Measurements from ENCODE around the gene IGHMBP2. TPM values are rescaled to one million over a fixed set of nuclear protein-coding genes. Genes with fewer than 3 reads are reported as not detected.

IGHMBP2 gene
- total RNA-seq, 1 experiment from 2014 or later = 19.3 TPM

DNA sequence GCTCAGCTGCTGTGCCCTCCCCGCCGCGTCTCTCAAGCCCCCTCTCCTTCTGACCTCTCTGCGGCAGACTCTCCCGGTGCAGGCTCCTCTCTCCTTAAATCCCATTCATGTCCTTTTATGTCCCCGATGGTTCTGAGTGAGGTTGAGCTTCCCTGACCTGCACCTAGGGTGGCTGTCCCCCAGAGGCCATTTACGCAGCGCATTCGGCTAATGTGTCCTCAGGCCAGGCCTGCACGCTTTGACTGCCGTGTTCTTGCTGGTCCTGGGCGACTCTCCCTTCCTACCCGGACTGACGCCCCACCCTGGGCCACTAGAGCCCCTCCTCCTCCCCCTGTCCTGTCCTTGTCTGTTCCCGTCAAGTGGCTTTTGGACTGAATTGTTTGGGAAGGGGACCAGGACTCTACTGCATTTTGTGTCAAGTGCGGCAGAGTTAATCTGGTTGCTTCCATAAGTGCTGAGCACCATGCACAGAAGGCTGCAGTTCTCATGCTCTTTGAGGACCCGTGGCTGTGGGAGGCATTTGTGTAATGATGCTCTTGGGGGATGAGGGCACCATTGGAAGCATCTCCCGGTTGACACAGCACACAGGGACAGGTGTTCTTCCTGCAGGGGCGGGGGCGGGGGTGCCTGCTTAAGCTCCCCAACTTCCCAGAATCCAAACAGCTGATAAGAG lies 37.1 kb downstream of the IGHMBP2 start:
- Histone ChIP-seq H3K27ac (ENCODE audit: low read depth, low read length) (no peak overlapping the region), H3K4me2 (ENCODE audit: low read length) (no peak overlapping the region), H4K20me1 (ENCODE audit: insufficient read depth) (no peaks in the 10 kb centered on the region), H3K79me2 (ENCODE audit: insufficient read depth, low read length) (no peaks in the 10 kb centered on the region), H3K4me3 (replicated peaks in 1 of 2; ENCODE audit: low read depth in 1 of 2, low read length in 2 of 2) (no peak overlapping the region), H3K36me3 (ENCODE audit: control insufficient read depth in 1 of 2, insufficient read depth in 2 of 2, low read length in 2 of 2) (peaks cover 9 to 16% of the 10 kb centered on the region in 2 experiments; a peak in 2 of 4 replicates), H3K9me2 (ENCODE audit: insufficient read depth) (no peaks in the 10 kb centered on the region), H3K27me3 (ENCODE audit: insufficient read depth, low read length) (no peaks in the 10 kb centered on the region), H3K9ac (ENCODE audit: low read length) (no peak overlapping the region), H2AFZ (ENCODE audit: low read depth, low read length, poor library complexity, severe bottlenecking) (no peak overlapping the region), H3K9me3 (ENCODE audit: control insufficient read depth in 1 of 2, insufficient read depth in 1 of 2, low read depth in 1 of 2, low read length in 2 of 2) (no peaks in the 10 kb centered on the region), H3K4me1 (ENCODE audit: control insufficient read depth in 1 of 2, insufficient read depth in 2 of 2, low read length in 2 of 2) (no peaks in the 10 kb centered on the region)
- no TSS peak for BruUV-seq (replicated peaks)
- POLR2A ChIA-PET = no interaction called here
- intact Hi-C loops (cut with micrococcal nuclease) = no loop called here
- no peak for TF ChIP-seq ZBTB33 (IDR thresholded peaks at IDR 0.05; ENCODE audit: extremely low read depth, insufficient replicate concordance, low read length)
- no peak for TF ChIP-seq CBX3 (IDR thresholded peaks at IDR 0.05; ENCODE audit: low read depth)
- no peak for TF ChIP-seq YY1 (IDR thresholded peaks at IDR 0.05; ENCODE audit: extremely low read depth, insufficient replicate concordance, low read depth, low read length)
- TF ChIP-seq REST (IDR thresholded peaks at IDR 0.05; ENCODE audit: low read depth) = no peak
- TF ChIP-seq FOSL1 (IDR thresholded peaks at IDR 0.05; ENCODE audit: low read depth) = no peak
- TF ChIP-seq JUND (IDR thresholded peaks at IDR 0.05) = no peak
- TF ChIP-seq CTCF (IDR thresholded peaks at IDR 0.05 in 2 of 3, conservative IDR thresholded peaks at IDR 0.05 in 1 of 3; ENCODE audit: borderline replicate concordance in 1 of 3, insufficient read depth in 1 of 3, low read depth in 2 of 3, low read length in 2 of 3) = no peak
- no peak for TF ChIP-seq SP1 (IDR thresholded peaks at IDR 0.05; ENCODE audit: low read depth)
- TF ChIP-seq ZFX (IDR thresholded peaks at IDR 0.05) = no peak
- no peak for TF ChIP-seq ZNF274 (IDR thresholded peaks at IDR 0.05; ENCODE audit: low read depth, low read length)
- TF ChIP-seq, protein P1, sequence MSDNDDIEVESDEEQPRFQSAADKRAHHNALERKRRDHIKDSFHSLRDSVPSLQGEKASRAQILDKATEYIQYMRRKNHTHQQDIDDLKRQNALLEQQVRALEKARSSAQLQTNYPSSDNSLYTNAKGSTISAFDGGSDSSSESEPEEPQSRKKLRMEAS (IDR thresholded peaks at IDR 0.05) = no peak
- TF ChIP-seq, protein P2, sequence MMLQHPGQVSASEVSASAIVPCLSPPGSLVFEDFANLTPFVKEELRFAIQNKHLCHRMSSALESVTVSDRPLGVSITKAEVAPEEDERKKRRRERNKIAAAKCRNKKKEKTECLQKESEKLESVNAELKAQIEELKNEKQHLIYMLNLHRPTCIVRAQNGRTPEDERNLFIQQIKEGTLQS (IDR thresholded peaks at IDR 0.05) = no peak
- ATAC-seq = no peak
- DNase-seq (ENCODE audit: low read depth, low spot score) = no peak
- CTCF ChIA-PET = no interaction called here
- RAD21 ChIA-PET (ENCODE audit: low non-redundant PET in 1 of 2, low total read pairs in 2 of 2, uncharacterized antibody in 2 of 2, unreplicated experiment in 2 of 2) = no interaction called here

Data from HCT116 (cell line).